Keratinocyte (primary cell): ENCODE data around the gene MAP7. TPM values are rescaled to one million over a fixed set of nuclear protein-coding genes. Genes with fewer than 3 reads are reported as not detected.

Experiments used
- DNase-seq: peaks from one replicate; pipeline ENCODE4 v3.0.0-alpha.2; 2011; ENCODE audit warnings: low read depth, missing footprints, low spot score
- FAIRE-seq: peaks from 2 replicates; lab custom pipeline; 2011; peaks lifted over from hg19 to GRCh38; lab: Jason Lieb, UNC
- H2AFZ ChIP-seq: 2 replicates; pipeline ENCODE4 v1.6.0; 2012; ENCODE audit warnings: low read length, control low read depth, inconsistent platforms; ENCODE audit not compliant: control insufficient read depth
- H3K27ac ChIP-seq: 2 replicates; pipeline ENCODE4 v1.5.1; 2011; ENCODE audit warnings: low read length; ENCODE audit not compliant: control insufficient read depth, insufficient read depth
- H3K27me3 ChIP-seq: 3 replicates; pipeline ENCODE4 v1.6.0; 2011; ENCODE audit warnings: low read length; ENCODE audit not compliant: control insufficient read depth, insufficient read depth; ENCODE audit errors: extremely low read depth
- H3K36me3 ChIP-seq, 2 experiments: 2 replicates in 1 of 2; 3 replicates in 1 of 2; pipeline ENCODE4 v1.5.1; 2011; ENCODE audit warnings: low read length in 2 of 2, mild to moderate bottlenecking in 1 of 2; ENCODE audit not compliant: control insufficient read depth in 2 of 2, insufficient read depth in 2 of 2; ENCODE audit errors: extremely low read depth in 1 of 2
- H3K4me1 ChIP-seq: 3 replicates; pipeline ENCODE4 v1.5.1; 2011; ENCODE audit warnings: low read length; ENCODE audit not compliant: control insufficient read depth, insufficient read depth; ENCODE audit errors: extremely low read depth
- H3K4me2 ChIP-seq: 3 replicates; pipeline ENCODE4 v1.6.0; 2011; ENCODE audit warnings: low read depth, low read length; ENCODE audit not compliant: control insufficient read depth, insufficient read depth; ENCODE audit errors: extremely low read depth
- H3K4me3 ChIP-seq, 3 experiments: fragments of 200-600 bp in 1 of 3; sonication (generic) in 1 of 3; 2 replicates in 2 of 3; 3 replicates in 1 of 3; pipeline ENCODE4 v1.5.1; 2011 to 2016; ENCODE audit warnings: low read length in 3 of 3, mild to moderate bottlenecking in 3 of 3, control low read depth in 2 of 3, inconsistent platforms in 1 of 3, low read depth in 1 of 3, mixed read lengths in 1 of 3, mixed run types in 1 of 3, moderate library complexity in 1 of 3; ENCODE audit not compliant: control insufficient read depth in 2 of 3, insufficient read depth in 2 of 3; ENCODE audit errors: extremely low read depth in 1 of 3
- H3K79me2 ChIP-seq: 2 replicates; pipeline ENCODE4 v1.6.0; 2012; ENCODE audit warnings: low read length; ENCODE audit not compliant: control insufficient read depth, insufficient read depth
- H3K9ac ChIP-seq: 3 replicates; pipeline ENCODE4 v1.6.0; 2011; ENCODE audit warnings: low read length; ENCODE audit not compliant: control insufficient read depth, insufficient read depth; ENCODE audit errors: extremely low read depth
- H3K9me1 ChIP-seq: 3 replicates; pipeline ENCODE4 v1.6.0; 2011; ENCODE audit warnings: low read length; ENCODE audit not compliant: control insufficient read depth, insufficient read depth; ENCODE audit errors: extremely low read depth
- H3K9me3 ChIP-seq: 2 replicates; pipeline ENCODE4 v1.5.1; 2012; ENCODE audit warnings: low read depth, low read length; ENCODE audit not compliant: control insufficient read depth
- H4K20me1 ChIP-seq: 3 replicates; pipeline ENCODE4 v1.6.0; 2011; ENCODE audit warnings: low read length; ENCODE audit not compliant: control insufficient read depth, insufficient read depth; ENCODE audit errors: extremely low read depth
- CTCF ChIP-seq, 3 experiments: IDR thresholded peaks in 1 of 3; conservative IDR thresholded peaks in 1 of 3; optimal IDR thresholded peaks in 1 of 3; 2 replicates in 2 of 3; 3 replicates in 1 of 3; pipeline versions ENCODE3 to v1.5.1; 2011; ENCODE audit warnings: low read length in 3 of 3, mild to moderate bottlenecking in 3 of 3, moderate library complexity in 2 of 3, control low read depth in 1 of 3, inconsistent platforms in 1 of 3; ENCODE audit not compliant: insufficient read depth in 2 of 3; ENCODE audit errors: extremely low read depth in 1 of 3
- EZH2 ChIP-seq: IDR thresholded peaks from one replicate; pipeline ENCODE4 v1.6.1; 2012; ENCODE audit warnings: inconsistent platforms, mild to moderate bottlenecking, low read length, moderate library complexity
- dilution Hi-C: fragments of 300-500 bp; cut with MboI; formaldehyde crosslinking; loops from one replicate; pipeline ENCODE4 v1.7.0; 2020; ENCODE audit warnings: low sequenced_read_pairs; ENCODE audit not compliant: extremely low pct_ligation_motif_present
- polyA plus RNA-seq, 5 experiments: library from polyadenylated mRNA; depleted of rRNA in 3 of 5; stranded (reverse) in 3 of 5; stranded (forward) in 1 of 5; unstranded in 1 of 5; fragments of >200 nt; gene quantifications; 1 replicate in 1 of 5; 2 replicates in 3 of 5; 3 replicates in 1 of 5; pipeline versions ENCODE4 v1.2.1 to v1.2.3, GENCODE V29; 2011 to 2012; ENCODE audit warnings: missing spikeins in 2 of 5, low read depth in 1 of 5, low replicate concordance in 1 of 5

The MAP7 gene
- polyA plus RNA-seq, 1 donor (not counting 4 experiments of a cell fraction or from before 2014, with no cell fraction given) = 11.8 TPM

GRCh38 chr6:136304410-136304809 is 245.8 kb downstream of the MAP7 start:
- FAIRE-seq = peak; percentile 77
- H2AFZ ChIP-seq = peak overlapping the region; percentile 21
- H3K27me3 ChIP-seq = no peaks in the 10 kb centered on the region
- DNase-seq = no peak
- H3K9ac ChIP-seq = no peak overlapping the region
- peaks cover 7% of the 10 kb centered on the region for H3K4me1 ChIP-seq
- no peaks in the 10 kb centered on the region for H3K9me3 ChIP-seq
- H3K79me2 ChIP-seq = no peaks in the 10 kb centered on the region
- H3K4me3 ChIP-seq = no peak overlapping the region
- no peak overlapping the region for H3K4me2 ChIP-seq
- H4K20me1 ChIP-seq = no peaks in the 10 kb centered on the region
- H3K9me1 ChIP-seq = no peaks in the 10 kb centered on the region
- H3K36me3 ChIP-seq = no peaks in the 10 kb centered on the region
- no peak overlapping the region for H3K27ac ChIP-seq
- dilution Hi-C loops = no loop called here
- TF ChIP-seq EZH2 (no peak), CTCF (optimal IDR thresholded peaks at IDR 0.05 in 1 of 3, IDR thresholded peaks at IDR 0.05 in 1 of 3, conservative IDR thresholded peaks at IDR 0.05 in 1 of 3; ENCODE audit: extremely low read depth in 1 of 3, insufficient read depth in 2 of 3, low read length in 3 of 3) (no peak)

GRCh38 chr6:136303516-136303915 is 246.7 kb downstream of the MAP7 start:
- no peak overlapping the region for H3K27ac ChIP-seq
- H3K9me1 ChIP-seq = no peaks in the 10 kb centered on the region
- no peak overlapping the region for H3K4me2 ChIP-seq
- no peak overlapping the region for H3K4me3 ChIP-seq
- H3K9ac ChIP-seq = no peak overlapping the region
- no peak for DNase-seq
- TF ChIP-seq CTCF (optimal IDR thresholded peaks at IDR 0.05 in 1 of 3, IDR thresholded peaks at IDR 0.05 in 1 of 3, conservative IDR thresholded peaks at IDR 0.05 in 1 of 3; ENCODE audit: extremely low read depth in 1 of 3, insufficient read depth in 2 of 3, low read length in 3 of 3) (no peak), EZH2 (no peak)
- H2AFZ ChIP-seq = no peak overlapping the region
- dilution Hi-C loops = no loop called here
- H3K4me1 ChIP-seq = peaks cover 7% of the 10 kb centered on the region
- FAIRE-seq = no peak
- no peaks in the 10 kb centered on the region for H3K36me3 ChIP-seq
- no peaks in the 10 kb centered on the region for H4K20me1 ChIP-seq
- H3K79me2 ChIP-seq = no peaks in the 10 kb centered on the region
- no peaks in the 10 kb centered on the region for H3K9me3 ChIP-seq
- H3K27me3 ChIP-seq = no peaks in the 10 kb centered on the region
